Measurements from ENCODE around the gene UBE2E2.

Gene UBE2E2

GRCh38 chr3:23589602-23590001 lies 386.5 kb downstream of the UBE2E2 start:
- no peaks in the 10 kb centered on the region for H3K9me3 Mint-ChIP-seq
- H3K27me3 Mint-ChIP-seq, result no peaks in the 10 kb centered on the region
- intact Hi-C loops (cut with micrococcal nuclease), result no loop called here
- peaks cover 19% of the 10 kb centered on the region for H3K36me3 Mint-ChIP-seq (ENCODE audit: low read depth)
- no peak overlapping the region for H3K27ac Mint-ChIP-seq
- H3K4me1 Mint-ChIP-seq (ENCODE audit: low read depth), result no peaks in the 10 kb centered on the region
- H3K4me3 Mint-ChIP-seq, result no peak overlapping the region

GRCh38 chr3:23590424-23591273 lies 387.5 kb downstream of the UBE2E2 start:
- H3K4me1 Mint-ChIP-seq (ENCODE audit: low read depth), result no peaks in the 10 kb centered on the region
- no peak overlapping the region for H3K4me3 Mint-ChIP-seq
- no peaks in the 10 kb centered on the region for H3K27me3 Mint-ChIP-seq
- intact Hi-C loops (cut with micrococcal nuclease), result no loop called here
- no peaks in the 10 kb centered on the region for H3K9me3 Mint-ChIP-seq
- peaks cover 19% of the 10 kb centered on the region for H3K36me3 Mint-ChIP-seq (ENCODE audit: low read depth)
- H3K27ac Mint-ChIP-seq, result no peak overlapping the region

- Mint-ChIP-seq H3K27ac (no peak overlapping the region), H3K27me3 (no peaks in the 10 kb centered on the region), H3K36me3 (ENCODE audit: low read depth) (peaks cover 24% of the 10 kb centered on the region), H3K4me1 (ENCODE audit: low read depth) (no peaks in the 10 kb centered on the region), H3K9me3 (peaks cover 4% of the 10 kb centered on the region), H3K4me3 (no peak overlapping the region)
- intact Hi-C loops (cut with micrococcal nuclease), result no loop called here
These were observed 388.2 kb downstream of the UBE2E2 start for GRCh38 chr3:23591374-23591773.

- Mint-ChIP-seq H3K27me3 (no peaks in the 10 kb centered on the region), H3K4me1 (ENCODE audit: low read depth) (no peaks in the 10 kb centered on the region), H3K27ac (no peak overlapping the region), H3K36me3 (ENCODE audit: low read depth) (peaks cover 30% of the 10 kb centered on the region), H3K4me3 (no peak overlapping the region), H3K9me3 (peaks cover 9% of the 10 kb centered on the region)
- intact Hi-C loops (cut with micrococcal nuclease), result no loop called here
These were observed 390.1 kb downstream of the UBE2E2 start for GRCh38 chr3:23592961-23593931.

- Mint-ChIP-seq H3K4me1 (ENCODE audit: low read depth) (no peaks in the 10 kb centered on the region), H3K36me3 (ENCODE audit: low read depth) (peaks cover 28% of the 10 kb centered on the region), H3K9me3 (peaks cover 9% of the 10 kb centered on the region), H3K27ac (no peak overlapping the region), H3K27me3 (no peaks in the 10 kb centered on the region), H3K4me3 (no peak overlapping the region)
- intact Hi-C loops (cut with micrococcal nuclease), result no loop called here
These were observed 390.9 kb downstream of the UBE2E2 start for GRCh38 chr3:23594066-23594465.

- Mint-ChIP-seq H3K36me3 (ENCODE audit: low read depth) (peaks cover 18% of the 10 kb centered on the region), H3K4me1 (ENCODE audit: low read depth) (no peaks in the 10 kb centered on the region), H3K27ac (no peak overlapping the region), H3K9me3 (peaks cover 9% of the 10 kb centered on the region), H3K27me3 (no peaks in the 10 kb centered on the region), H3K4me3 (no peak overlapping the region)
- intact Hi-C loops (cut with micrococcal nuclease), result no loop called here
These were observed 392.0 kb downstream of the UBE2E2 start for GRCh38 chr3:23594894-23595670.

- no peaks in the 10 kb centered on the region for H3K4me1 Mint-ChIP-seq (ENCODE audit: low read depth)
- intact Hi-C loops (cut with micrococcal nuclease), result no loop called here
- peaks cover 9% of the 10 kb centered on the region for H3K9me3 Mint-ChIP-seq
- H3K27me3 Mint-ChIP-seq, result no peaks in the 10 kb centered on the region
- no peak overlapping the region for H3K27ac Mint-ChIP-seq
- H3K36me3 Mint-ChIP-seq (ENCODE audit: low read depth), result peaks cover 14% of the 10 kb centered on the region
- no peak overlapping the region for H3K4me3 Mint-ChIP-seq
These were observed 392.7 kb downstream of the UBE2E2 start for GRCh38 chr3:23595851-23596250.

GRCh38 chr3:23600167-23600871 lies 397.2 kb downstream of the UBE2E2 start:
- Mint-ChIP-seq H3K4me3 (no peak overlapping the region), H3K27ac (no peak overlapping the region), H3K9me3 (peaks cover 9% of the 10 kb centered on the region), H3K36me3 (ENCODE audit: low read depth) (peaks cover 11% of the 10 kb centered on the region), H3K4me1 (ENCODE audit: low read depth) (no peaks in the 10 kb centered on the region), H3K27me3 (no peaks in the 10 kb centered on the region)
- intact Hi-C loops (cut with micrococcal nuclease), result no loop called here

GRCh38 chr3:23601091-23601822 lies 398.1 kb downstream of the UBE2E2 start:
- intact Hi-C loops (cut with micrococcal nuclease), result no loop called here
- Mint-ChIP-seq H3K9me3 (peaks cover 7% of the 10 kb centered on the region), H3K4me1 (ENCODE audit: low read depth) (no peaks in the 10 kb centered on the region), H3K4me3 (no peak overlapping the region), H3K27me3 (no peaks in the 10 kb centered on the region), H3K36me3 (ENCODE audit: low read depth) (peaks cover 7% of the 10 kb centered on the region), H3K27ac (no peak overlapping the region)

GRCh38 chr3:23602971-23603370 lies 399.8 kb downstream of the UBE2E2 start:
- intact Hi-C loops (cut with micrococcal nuclease), result no loop called here
- no peak overlapping the region for H3K4me3 Mint-ChIP-seq
- H3K27ac Mint-ChIP-seq, result no peak overlapping the region
- H3K4me1 Mint-ChIP-seq (ENCODE audit: low read depth), result no peaks in the 10 kb centered on the region
- no peaks in the 10 kb centered on the region for H3K9me3 Mint-ChIP-seq
- no peaks in the 10 kb centered on the region for H3K36me3 Mint-ChIP-seq (ENCODE audit: low read depth)
- no peaks in the 10 kb centered on the region for H3K27me3 Mint-ChIP-seq

- Mint-ChIP-seq H3K4me3 (no peak overlapping the region), H3K27ac (no peak overlapping the region), H3K36me3 (ENCODE audit: low read depth) (no peaks in the 10 kb centered on the region), H3K9me3 (no peaks in the 10 kb centered on the region), H3K4me1 (ENCODE audit: low read depth) (peaks cover 17% of the 10 kb centered on the region), H3K27me3 (peaks cover under 1% of the 10 kb centered on the region)
- intact Hi-C loops (cut with micrococcal nuclease), result no loop called here
These were observed 404.2 kb downstream of the UBE2E2 start for GRCh38 chr3:23607184-23607847.

- Mint-ChIP-seq H3K4me3 (no peak overlapping the region), H3K36me3 (ENCODE audit: low read depth) (no peaks in the 10 kb centered on the region), H3K27ac (no peak overlapping the region), H3K9me3 (no peaks in the 10 kb centered on the region), H3K4me1 (ENCODE audit: low read depth) (peaks cover 21% of the 10 kb centered on the region), H3K27me3 (peaks cover 3% of the 10 kb centered on the region)
- intact Hi-C loops (cut with micrococcal nuclease), result no loop called here
These were observed 405.5 kb downstream of the UBE2E2 start for GRCh38 chr3:23608650-23609049.
